Stimulated activated naive CD4-positive, alpha-beta T cell (primary cell): Measurements from ENCODE around the gene ABCC3.
"Not testable (repeated sequence)": the region's sequence is repeated elsewhere in the genome, so short reads cannot be mapped to it uniquely, and the experiment has no call there.

ENCODE experiments used
- DNase-seq, 6 experiments: peaks; one replicate each; lab custom pipeline; 2025; lab: John Stamatoyannopoulos, UW

Gene ABCC3

GRCh38 chr17:50707289-50708049 is 72.8 kb downstream of the ABCC3 start, which contains the start of gene ANKRD40:
ANKRD40 (minus strand) TSS chr17:50707914; CDS start chr17:50707654, 260 bp downstream.
- peak; percentile 84 to 92 (median 84) for DNase-seq

- peak in 1 of 6 experiments; percentile 35 for DNase-seq
Measured at GRCh38 chr17:50708050-50709000, 73.6 kb downstream of the ABCC3 start.

GRCh38 chr17:50709053-50709452 is 74.4 kb downstream of the ABCC3 start:
- DNase-seq: not testable (repeated sequence)

- no peak for DNase-seq
Measured at GRCh38 chr17:50710025-50710424, 75.3 kb downstream of the ABCC3 start.

- DNase-seq: no peak
Measured at GRCh38 chr17:50710650-50711049, 76.0 kb downstream of the ABCC3 start.

- no peak for DNase-seq
Measured at GRCh38 chr17:50712641-50713040, 78.0 kb downstream of the ABCC3 start.

- DNase-seq: no peak
Measured at GRCh38 chr17:50715471-50715870, 80.8 kb downstream of the ABCC3 start.

GRCh38 chr17:50719144-50719923 is 84.7 kb downstream of the ABCC3 start, which contains the start of gene LUC7L3:
LUC7L3 (plus strand) TSS chr17:50719603; CDS start chr17:50719733, 130 bp downstream.
- DNase-seq: peak; percentile 79 to 97 (median 90)

GRCh38 chr17:50719924-50720794 is 85.5 kb downstream of the ABCC3 start:
- DNase-seq: peak in 1 of 6 experiments; percentile 48

GRCh38 chr17:50721194-50722010 is 86.7 kb downstream of the ABCC3 start:
- DNase-seq: peak in 2 of 6 experiments; percentile 15 to 35

GRCh38 chr17:50722746-50723145 is 88.1 kb downstream of the ABCC3 start:
- DNase-seq: no peak

GRCh38 chr17:50724622-50725021 is 89.9 kb downstream of the ABCC3 start:
- DNase-seq: not testable (repeated sequence)

- no peak for DNase-seq
Measured at GRCh38 chr17:50725769-50726655, 91.3 kb downstream of the ABCC3 start.

GRCh38 chr17:50728112-50728429 is 93.4 kb downstream of the ABCC3 start:
- no peak for DNase-seq

- no peak for DNase-seq
Measured at GRCh38 chr17:50728881-50729765, 94.4 kb downstream of the ABCC3 start.

GRCh38 chr17:50731575-50732460 is 97.1 kb downstream of the ABCC3 start:
- DNase-seq: no peak

- no peak for DNase-seq
Measured at GRCh38 chr17:50735287-50735686, 100.6 kb downstream of the ABCC3 start.
